Tibial nerve (tissue), 4 donors: ENCODE results near the gene DOHH. TPM values are rescaled to one million over a fixed set of nuclear protein-coding genes. Genes with fewer than 3 reads are reported as not detected.

ENCODE experiments used
- DNase-seq, 2 donors: peaks; one replicate each; pipeline ENCODE4 v3.0.0-alpha.2; 2019; ENCODE audit warnings: low spot score in 2 of 2
- H3K27ac ChIP-seq, 4 donors: fragments of 200-600 bp; sonication (generic) in 3 of 4; one replicate each; pipeline ENCODE4 v1.5.1; 2017 to 2019; ENCODE audit warnings: mild to moderate bottlenecking in 1 of 4
- H3K27me3 ChIP-seq, 2 donors: fragments of 200-600 bp; sonication (generic) in 1 of 2; one replicate each; pipeline versions ENCODE4 v1.5.1 to v1.6.0; 2017 to 2019
- H3K36me3 ChIP-seq, 3 donors: fragments of 200-600 bp; sonication (generic); one replicate each; pipeline ENCODE4 v1.5.1; 2018 to 2019
- H3K4me1 ChIP-seq, 4 donors: fragments of 200-600 bp; sonication (generic) in 3 of 4; one replicate each; pipeline ENCODE4 v1.5.1; 2017 to 2019
- H3K4me3 ChIP-seq, 4 donors: fragments of 200-600 bp; sonication (generic) in 3 of 4; one replicate each; pipeline ENCODE4 v1.5.1; 2017 to 2019; ENCODE audit warnings: mild to moderate bottlenecking in 1 of 4, moderate library complexity in 1 of 4
- H3K9me3 ChIP-seq, 4 donors: fragments of 200-600 bp; sonication (generic) in 3 of 4; one replicate each; pipeline ENCODE4 v1.5.1; 2017 to 2019
- CTCF ChIP-seq, 5 experiments: fragments of 200-600 bp in 3 of 5; fragments of 450-650 bp in 2 of 5; sonication (generic) in 3 of 5; IDR thresholded peaks; one replicate each; pipeline ENCODE4 v1.5.1; 2016 to 2019; ENCODE audit warnings: antibody characterized with exemption in 5 of 5, mild to moderate bottlenecking in 3 of 5, moderate library complexity in 2 of 5
- EP300 ChIP-seq, 2 donors: sonication (generic); formaldehyde crosslinking; IDR thresholded peaks; one replicate each; pipeline ENCODE4 v1.6.1; 2017; ENCODE audit warnings: antibody characterized with exemption in 2 of 2, mild to moderate bottlenecking in 1 of 2
- POLR2A ChIP-seq, 2 donors: fragments of 450-650 bp; IDR thresholded peaks; one replicate each; pipeline ENCODE4 v1.6.1; 2017; ENCODE audit warnings: antibody characterized with exemption in 2 of 2, mild to moderate bottlenecking in 2 of 2, moderate library complexity in 2 of 2
- WGBS, 2 donors: methylation state at CpG; one replicate each; pipeline ENCODE4 v1.1.5; 2018; 5-methylcytosine and 5-hydroxymethylcytosine counted together
- total RNA-seq, 4 donors: library from RNA; depleted of rRNA; stranded (reverse); fragments of >200 nt; gene quantifications; one replicate each; pipeline ENCODE4 v1.1.0, GENCODE V29; 2016

The DOHH gene
- total RNA-seq, 4 donors from 2014 or later: 19.7 to 30.3 (median 23.0) TPM

GRCh38 chr19:3535235-3535535, 34.7 kb upstream of the DOHH start:
- H3K27ac ChIP-seq: peak overlapping the region in 2 of 4 donors; percentile 82 to 96
- WGBS, 2 donors: 80 to 93% methylated on average over 5 to 9 of the region's 9 CpGs
- no peaks in the 10 kb centered on the region for H3K27me3 ChIP-seq
- no peak overlapping the region for H3K4me3 ChIP-seq
- TF ChIP-seq EP300 (IDR thresholded peaks at IDR 0.05) (no peak), CTCF (IDR thresholded peaks at IDR 0.05) (no peak), POLR2A (IDR thresholded peaks at IDR 0.05) (no peak)
- H3K4me1 ChIP-seq: peaks cover 0 to 42% (median 30%) of the 10 kb centered on the region in 4 donors
- peaks cover 12 to 70% (median 24%) of the 10 kb centered on the region in 3 donors for H3K36me3 ChIP-seq
- no peaks in the 10 kb centered on the region for H3K9me3 ChIP-seq
- no peak for DNase-seq

DNA sequence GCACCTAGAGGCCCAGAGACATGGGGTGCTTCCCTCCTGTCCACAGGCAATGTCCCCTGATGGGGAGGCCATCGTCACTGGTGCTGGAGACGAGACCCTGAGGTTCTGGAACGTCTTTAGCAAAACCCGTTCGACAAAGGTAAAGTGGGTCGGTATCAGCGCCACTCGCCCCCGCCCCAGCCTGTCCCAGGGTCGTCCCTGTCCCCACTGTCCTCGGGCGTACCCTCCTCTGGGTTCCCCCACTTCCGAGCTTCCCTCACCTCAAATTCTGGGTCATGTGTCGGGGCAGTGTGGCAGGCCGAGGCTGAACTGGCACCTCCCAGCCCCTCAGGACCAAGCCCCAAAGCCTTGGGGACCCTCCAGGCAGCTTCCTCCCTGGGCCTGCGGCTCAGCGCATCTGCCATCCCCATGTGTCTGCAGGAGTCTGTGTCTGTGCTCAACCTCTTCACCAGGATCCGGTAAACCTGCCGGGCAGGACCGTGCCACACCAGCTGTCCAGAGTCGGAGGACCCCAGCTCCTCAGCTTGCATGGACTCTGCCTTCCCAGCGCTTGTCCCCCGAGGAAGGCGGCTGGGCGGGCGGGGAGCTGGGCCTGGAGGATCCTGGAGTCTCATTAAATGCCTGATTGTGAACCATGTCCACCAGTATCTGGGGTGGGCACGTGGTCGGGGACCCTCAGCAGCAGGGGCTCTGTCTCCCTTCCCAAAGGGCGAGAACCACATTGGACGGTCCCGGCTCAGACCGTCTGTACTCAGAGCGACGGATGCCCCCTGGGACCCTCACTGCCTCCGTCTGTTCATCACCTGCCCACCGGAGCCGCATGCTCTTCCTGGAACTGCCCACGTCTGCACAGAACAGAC, 34.1 kb upstream of the DOHH start:
- TF ChIP-seq POLR2A (IDR thresholded peaks at IDR 0.05) (no peak), CTCF (IDR thresholded peaks at IDR 0.05) (no peak), EP300 (IDR thresholded peaks at IDR 0.05) (no peak)
- 89 to 92% methylated on average over 25 to 36 of the region's 38 CpGs for WGBS, 2 donors
- peak overlapping the region in 1 of 4 donors; percentile 96 for H3K27ac ChIP-seq
- no peak for DNase-seq
- H3K9me3 ChIP-seq: no peaks in the 10 kb centered on the region
- H3K36me3 ChIP-seq: peaks cover 12 to 70% (median 24%) of the 10 kb centered on the region in 3 donors
- H3K4me3 ChIP-seq: no peak overlapping the region
- H3K4me1 ChIP-seq: peaks cover 0 to 42% (median 30%) of the 10 kb centered on the region in 4 donors
- no peaks in the 10 kb centered on the region for H3K27me3 ChIP-seq

GRCh38 chr19:3533563-3534216, 33.2 kb upstream of the DOHH start:
- no peaks in the 10 kb centered on the region for H3K27me3 ChIP-seq
- TF ChIP-seq POLR2A (IDR thresholded peaks at IDR 0.05): no peak
- TF ChIP-seq EP300 (IDR thresholded peaks at IDR 0.05): no peak
- TF ChIP-seq CTCF (IDR thresholded peaks at IDR 0.05): no peak
- 63 to 79% methylated on average over 12 of the region's 12 CpGs for WGBS, 2 donors
- no peak overlapping the region for H3K4me3 ChIP-seq
- peaks cover 0 to 34% (median 22%) of the 10 kb centered on the region in 4 donors for H3K4me1 ChIP-seq
- H3K9me3 ChIP-seq: no peaks in the 10 kb centered on the region
- H3K27ac ChIP-seq: no peak overlapping the region
- DNase-seq: no peak
- peaks cover 12 to 69% (median 24%) of the 10 kb centered on the region in 3 donors for H3K36me3 ChIP-seq

DNA sequence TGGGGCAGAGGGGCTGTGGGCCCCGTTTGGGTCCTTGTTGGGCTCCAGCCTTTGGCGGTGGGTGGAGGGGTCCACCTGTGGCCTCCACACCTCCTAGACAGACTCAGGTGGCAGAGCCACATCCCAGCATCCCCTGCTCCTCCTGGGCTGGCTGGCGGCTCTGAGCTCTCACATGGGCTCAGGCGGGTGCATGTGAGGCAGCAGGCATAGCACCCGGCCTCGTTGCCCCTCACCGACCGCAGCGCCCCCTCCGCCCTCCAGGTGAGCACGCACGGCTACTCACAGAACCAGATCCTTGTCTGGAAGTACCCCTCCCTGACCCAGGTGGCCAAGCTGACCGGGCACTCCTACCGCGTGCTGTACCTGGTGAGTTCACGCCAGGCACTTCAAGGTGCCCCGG, 32.6 kb upstream of the DOHH start:
- Histone ChIP-seq H3K4me3 (no peak overlapping the region), H3K36me3 (peaks cover 12 to 66% (median 24%) of the 10 kb centered on the region in 3 donors), H3K4me1 (peaks cover 0 to 28% (median 18%) of the 10 kb centered on the region in 4 donors), H3K27ac (no peak overlapping the region), H3K27me3 (no peaks in the 10 kb centered on the region), H3K9me3 (no peaks in the 10 kb centered on the region)
- no peak for TF ChIP-seq POLR2A (IDR thresholded peaks at IDR 0.05)
- TF ChIP-seq CTCF (IDR thresholded peaks at IDR 0.05): no peak
- no peak for TF ChIP-seq EP300 (IDR thresholded peaks at IDR 0.05)
- WGBS, 2 donors: 91 to 96% methylated on average over 6 to 14 of the region's 17 CpGs
- DNase-seq: no peak
